Stimulated activated CD8-positive, alpha-beta memory T cell treated with anti-CD3 and anti-CD28 coated beads, Interleukin-12 subunit alpha, Interleukin-12 subunit beta, amount 100 ng/mL, for 24 hours (primary cell): Measurements from ENCODE around the gene PTPRR.

ENCODE experiments used
- DNase-seq: peaks from one replicate; pipeline ENCODE4 v3.0.0-alpha.2; 2020; ENCODE audit errors: extremely low read depth

PTPRR gene, protein sequence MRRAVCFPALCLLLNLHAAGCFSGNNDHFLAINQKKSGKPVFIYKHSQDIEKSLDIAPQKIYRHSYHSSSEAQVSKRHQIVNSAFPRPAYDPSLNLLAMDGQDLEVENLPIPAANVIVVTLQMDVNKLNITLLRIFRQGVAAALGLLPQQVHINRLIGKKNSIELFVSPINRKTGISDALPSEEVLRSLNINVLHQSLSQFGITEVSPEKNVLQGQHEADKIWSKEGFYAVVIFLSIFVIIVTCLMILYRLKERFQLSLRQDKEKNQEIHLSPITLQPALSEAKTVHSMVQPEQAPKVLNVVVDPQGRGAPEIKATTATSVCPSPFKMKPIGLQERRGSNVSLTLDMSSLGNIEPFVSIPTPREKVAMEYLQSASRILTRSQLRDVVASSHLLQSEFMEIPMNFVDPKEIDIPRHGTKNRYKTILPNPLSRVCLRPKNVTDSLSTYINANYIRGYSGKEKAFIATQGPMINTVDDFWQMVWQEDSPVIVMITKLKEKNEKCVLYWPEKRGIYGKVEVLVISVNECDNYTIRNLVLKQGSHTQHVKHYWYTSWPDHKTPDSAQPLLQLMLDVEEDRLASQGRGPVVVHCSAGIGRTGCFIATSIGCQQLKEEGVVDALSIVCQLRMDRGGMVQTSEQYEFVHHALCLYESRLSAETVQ

DNA sequence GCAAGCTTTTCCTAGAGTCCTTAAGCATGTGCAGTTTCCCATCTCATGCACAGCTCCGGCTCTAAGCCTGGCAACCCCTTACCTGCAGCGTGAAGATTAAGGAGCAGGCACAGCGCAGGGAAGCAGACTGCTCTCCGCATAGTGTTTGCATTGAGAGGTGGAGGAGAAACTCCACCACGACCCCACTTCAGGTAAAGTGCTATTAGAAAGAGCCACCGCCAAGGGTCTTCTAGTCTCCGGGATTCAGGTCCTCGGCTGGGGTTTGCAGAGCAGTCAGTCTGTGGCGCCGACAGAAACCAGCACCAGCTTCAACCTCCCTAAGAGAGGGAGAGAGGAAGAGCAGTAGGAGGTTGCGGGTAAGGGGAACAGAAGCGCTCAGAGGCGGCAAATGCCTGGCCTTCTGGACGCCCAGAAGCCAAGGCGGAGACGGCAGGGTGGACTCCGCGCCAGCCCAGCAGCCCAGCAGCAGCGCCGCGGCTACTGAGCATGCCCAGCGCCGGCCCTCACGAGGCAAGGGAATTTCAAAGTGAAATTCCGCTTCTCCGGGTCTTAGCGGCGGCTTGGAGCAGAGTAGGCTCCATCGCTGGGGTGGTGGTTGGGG is at the start of gene PTPRR:
Gene PTPRR, minus strand, starts transcription at position 488 of the 601 bp plus-strand sequence. Its CDS starts 348 bp downstream, at position 140.
- DNase-seq, result no peak

DNA sequence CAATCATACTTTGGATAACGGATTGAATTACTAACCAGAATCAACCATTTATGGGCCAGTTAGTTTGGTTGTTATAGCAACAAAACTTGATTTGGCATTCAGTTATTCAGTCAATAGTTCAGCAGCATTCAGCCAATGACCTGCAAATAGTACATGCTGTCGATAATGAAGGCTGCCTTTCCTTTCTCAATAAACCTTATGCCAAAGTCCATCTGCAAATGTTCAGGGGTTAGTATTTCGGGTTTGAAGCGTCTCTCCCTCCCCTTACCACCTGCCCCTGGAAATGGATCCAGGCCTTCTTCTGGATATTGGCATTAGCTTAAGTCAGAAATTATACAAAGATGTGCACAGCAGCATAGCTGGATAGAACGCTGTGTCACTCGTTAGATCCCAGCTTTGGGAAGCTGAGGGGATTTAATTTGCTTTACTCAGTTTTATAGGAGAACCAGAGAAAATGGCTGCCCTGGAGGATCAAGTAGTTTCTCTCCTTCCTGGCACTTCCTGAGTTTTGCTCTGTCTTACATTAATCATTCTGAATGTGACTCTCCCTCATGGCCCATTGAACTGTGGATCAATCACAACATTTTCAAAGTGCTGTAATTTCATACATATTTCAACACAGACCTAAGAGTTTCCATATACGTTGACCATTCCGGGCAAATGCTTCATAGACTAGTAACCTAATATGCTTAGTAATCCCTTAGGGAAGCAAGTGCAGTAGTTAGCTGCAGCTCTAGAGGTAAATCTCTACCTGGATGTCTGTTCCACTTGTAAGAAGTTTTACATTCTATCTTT is 46.7 kb upstream of the PTPRR start:
- DNase-seq, result no peak

DNA sequence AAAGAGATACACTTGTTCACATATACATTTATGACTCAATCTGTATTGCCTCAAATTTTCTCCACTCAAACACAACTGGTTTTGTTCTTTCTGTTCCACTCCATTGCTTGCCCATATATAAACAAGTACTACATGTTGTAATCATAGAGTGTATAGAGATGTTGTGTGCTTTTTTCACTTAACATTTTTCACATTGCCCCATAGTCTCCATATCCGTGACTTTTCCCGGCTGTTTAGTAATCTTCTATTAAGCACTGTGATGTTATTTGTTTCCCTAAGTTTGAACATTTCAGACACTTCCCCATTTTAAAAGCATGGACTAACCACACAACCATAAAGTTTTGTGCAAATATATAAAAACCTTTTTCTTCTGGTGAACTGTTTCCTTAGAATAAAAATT is 45.5 kb upstream of the PTPRR start:
- DNase-seq, result no peak

DNA sequence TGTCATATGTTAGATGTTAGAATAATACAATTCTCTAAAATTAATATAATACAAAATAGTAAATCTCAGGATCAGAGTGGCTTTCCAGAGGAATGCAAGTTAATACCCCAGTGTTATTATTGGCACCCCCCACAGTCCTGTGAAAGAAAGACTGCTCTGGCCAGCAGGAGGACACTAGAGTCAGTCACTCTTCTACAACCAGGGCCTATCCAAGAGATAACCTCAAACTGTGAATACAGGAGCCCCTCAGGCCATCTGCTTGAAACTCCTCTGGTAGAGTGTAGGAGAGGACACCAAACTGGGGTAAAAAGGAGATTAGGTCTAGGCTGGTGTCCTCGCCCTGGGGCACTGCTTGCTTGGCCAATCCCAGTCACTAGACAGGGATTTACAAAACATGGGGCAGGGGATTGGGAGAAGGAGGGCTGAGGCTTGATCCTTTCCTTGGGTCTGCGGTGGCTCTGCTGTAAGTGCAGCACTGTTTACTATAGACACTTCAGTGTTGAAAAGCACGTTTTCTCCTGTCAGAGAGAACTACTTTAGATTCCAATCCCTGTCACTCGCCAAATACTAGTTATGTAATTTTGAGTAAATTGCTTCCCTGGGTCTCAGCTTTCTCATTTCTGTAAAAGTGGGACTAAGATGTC is 44.5 kb upstream of the PTPRR start:
- no peak for DNase-seq

DNA sequence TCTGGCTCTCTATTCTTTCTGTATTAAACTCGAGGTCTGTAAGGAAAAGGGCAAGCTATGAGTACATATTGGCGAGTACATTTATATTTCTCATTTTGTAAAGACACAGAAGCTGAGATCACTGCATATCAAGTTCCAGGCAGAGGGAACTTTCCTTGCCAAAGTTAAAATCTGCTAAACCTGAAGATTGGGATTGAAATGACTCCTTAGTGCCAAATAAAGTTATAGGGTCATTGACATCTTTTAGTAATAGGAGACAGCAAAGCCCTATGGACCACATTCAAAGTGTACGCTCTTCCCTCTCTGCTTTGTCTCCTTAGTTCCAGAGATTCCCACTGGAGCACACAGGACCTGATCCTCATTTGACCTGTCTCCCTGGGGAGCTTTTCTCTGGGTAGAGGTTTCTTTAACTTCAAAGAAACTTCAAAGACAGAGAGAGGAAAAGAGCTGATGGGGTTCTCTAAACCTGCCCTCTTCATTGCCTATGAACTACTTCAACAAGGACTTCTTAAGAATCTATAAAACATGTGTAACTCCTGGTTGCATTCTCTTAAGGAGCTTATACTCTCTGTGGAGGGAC is 42.6 kb upstream of the PTPRR start:
- DNase-seq, result no peak

DNA sequence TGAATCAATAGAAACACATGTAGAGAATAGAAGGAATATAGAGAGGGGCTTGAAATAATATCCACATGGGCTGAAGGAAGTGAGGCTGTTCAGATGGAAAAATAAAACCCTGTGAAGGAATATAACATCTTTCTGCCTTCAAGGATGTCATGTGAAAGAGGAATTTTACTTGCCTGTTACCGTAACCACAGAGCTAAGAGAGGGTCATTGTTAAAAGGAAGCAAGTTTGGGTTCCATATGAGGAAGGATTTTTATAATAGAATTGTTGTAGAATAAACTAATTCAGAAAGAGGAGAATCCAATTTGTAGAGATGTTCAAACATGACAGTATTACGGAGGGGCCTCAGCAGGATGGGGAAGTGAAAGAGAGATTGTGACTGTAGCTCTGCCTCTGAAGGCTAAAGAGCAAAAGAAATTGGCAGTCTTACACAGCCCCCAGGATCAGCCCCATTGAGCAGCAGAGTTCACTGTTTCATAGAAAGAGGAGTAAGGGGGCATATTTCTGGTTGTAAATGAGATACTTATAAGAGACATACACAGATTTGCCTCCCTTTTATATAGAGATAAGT is 41.8 kb upstream of the PTPRR start:
- no peak for DNase-seq

DNA sequence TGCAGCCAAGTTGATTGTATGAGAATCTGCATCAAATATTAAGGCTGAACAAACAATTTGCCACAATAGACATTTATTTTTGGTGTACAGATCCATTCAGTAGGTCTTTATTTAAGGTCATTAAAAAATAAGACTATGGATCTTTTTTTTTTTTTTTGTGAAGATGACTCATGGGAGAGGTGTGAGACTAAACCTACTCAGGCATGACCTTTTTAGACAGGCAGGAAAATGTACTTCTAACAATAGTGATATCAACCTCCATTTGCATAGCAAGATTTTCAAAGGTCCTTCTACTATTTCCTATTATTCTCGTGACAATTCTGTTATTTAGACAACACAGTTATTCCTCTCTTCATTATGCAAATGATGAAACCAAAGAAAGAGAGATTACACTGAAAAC is 39.9 kb upstream of the PTPRR start:
- DNase-seq, result no peak

DNA sequence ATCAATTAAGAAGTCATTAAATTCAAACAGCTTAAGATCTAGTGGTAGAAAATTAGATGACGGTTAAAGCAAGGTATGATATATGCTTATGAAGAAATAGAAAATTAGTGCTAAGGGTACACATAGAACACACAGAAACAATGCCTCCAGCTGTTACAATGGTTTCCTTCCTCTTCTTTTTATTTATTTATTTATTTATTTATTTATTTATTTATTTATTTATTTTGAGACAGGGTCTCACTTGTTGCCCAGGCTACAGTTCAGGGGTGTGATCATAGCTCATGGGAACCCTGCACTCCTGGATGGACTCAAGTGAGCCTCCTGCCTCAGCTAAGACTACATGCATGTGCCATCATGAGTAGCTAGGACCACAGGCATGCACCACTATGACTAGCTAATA is 34.9 kb upstream of the PTPRR start:
- DNase-seq, result no peak

DNA sequence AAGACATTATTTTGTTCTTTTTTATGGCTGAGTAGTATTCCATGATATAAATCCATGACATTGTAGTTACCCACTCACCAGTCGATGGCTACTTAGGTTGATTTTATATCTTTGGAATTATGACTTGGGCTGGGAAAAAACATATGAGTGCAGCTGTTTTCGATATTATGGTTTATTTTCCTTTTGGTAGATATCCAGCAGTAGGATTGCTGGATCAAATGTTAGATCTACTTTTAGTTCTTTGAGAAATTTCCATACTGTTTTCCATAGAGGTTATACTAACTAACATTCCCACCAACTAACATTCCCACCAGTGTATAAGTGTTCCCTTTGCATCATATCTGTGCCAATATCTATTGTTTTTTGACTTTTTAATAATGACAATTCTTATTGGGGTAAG is 29.9 kb upstream of the PTPRR start:
- no peak for DNase-seq

DNA sequence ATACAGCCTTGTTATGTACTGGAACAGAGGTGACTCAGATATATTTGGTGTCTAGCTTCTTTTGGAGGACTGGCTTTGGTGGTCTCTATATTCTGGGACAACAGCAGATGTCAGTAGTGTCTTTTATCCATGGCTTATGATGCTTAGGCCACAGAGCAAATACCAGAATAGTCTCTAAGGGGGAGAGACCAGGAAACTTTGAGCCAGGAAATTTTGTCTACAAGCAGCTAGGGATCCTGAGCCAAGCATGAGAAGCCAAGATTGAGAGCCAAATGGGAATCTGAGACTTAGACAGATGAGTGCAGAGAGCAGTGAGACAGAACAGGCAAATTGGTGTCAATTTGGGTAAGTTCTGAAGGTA is 28.4 kb upstream of the PTPRR start:
- no peak for DNase-seq

DNA sequence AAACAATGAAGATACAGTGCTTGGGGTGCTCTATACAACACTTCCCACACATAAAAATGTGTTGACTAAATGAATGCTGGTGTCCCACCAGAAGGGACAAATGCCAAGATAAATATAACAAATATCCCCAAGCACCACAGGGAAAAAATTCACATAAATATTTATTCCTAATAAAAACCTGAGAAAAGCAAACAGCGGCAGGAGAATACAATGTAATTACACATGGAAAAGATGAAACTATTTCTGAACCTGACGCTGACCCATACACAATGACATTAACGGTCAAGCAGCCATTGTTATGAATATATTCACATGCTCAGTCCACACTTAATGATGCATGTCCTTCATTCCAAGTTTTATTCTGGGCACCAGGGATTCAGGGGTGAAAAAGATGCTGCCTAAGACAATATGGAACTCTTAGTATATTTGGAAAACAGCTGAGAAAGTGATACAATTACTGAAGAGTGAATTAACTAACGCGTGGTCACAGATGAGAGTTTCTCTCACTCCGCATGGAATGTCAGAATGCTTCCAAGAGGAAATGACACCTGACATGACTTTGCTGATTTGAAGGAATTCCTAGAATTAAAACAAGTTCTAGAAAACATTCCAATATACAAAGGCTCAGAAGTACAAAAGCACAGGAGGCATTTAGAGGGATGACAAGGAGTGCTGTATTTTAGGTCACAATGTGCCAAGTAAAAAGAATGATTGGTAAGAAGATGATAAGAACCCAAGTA is 27.9 kb upstream of the PTPRR start:
- no peak for DNase-seq

DNA sequence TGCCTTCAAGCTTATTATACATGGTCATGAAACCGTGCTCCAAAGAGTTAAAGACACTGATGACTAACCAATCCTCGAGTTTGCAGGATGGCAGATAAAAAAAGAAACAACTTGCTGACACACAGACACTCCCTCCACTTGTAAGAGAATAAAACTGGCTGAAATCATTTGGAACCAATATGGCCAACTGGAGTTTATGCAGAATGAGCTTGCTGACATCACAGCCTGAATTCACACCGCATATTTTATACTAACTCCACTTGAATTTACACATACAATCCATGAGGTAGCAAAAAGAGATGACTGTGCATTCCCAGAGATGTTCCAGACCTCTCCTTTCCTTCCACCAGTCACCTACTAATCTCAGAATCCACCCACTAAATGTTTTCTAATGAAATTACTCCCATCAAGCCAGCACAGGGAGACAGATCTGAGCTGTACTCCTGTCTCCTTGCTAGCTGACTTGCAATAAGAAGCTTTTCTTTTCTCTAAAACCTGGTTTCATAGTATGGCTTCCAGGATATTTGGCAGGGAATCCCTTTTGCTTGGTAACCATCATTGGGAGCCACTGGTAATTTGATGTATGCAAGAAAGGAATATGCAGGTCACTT is 15.8 kb upstream of the PTPRR start:
- no peak for DNase-seq

DNA sequence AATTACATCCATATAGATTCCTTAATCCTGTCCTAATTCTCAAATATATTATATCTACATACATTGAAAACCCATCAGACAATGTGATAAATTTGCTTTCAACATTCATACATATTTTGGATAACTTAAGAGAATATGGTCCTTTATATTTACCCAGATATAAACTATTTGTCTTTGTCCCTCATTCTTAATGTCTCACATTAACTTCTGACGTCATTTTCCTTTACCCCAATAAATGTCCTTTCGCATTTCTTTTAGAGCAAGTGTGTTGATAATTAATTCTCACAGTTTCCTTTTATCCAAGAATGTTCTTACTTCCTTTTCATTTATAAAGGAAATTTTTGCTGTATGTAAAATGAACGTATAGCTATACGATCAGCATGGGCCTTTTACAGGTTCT is 12.6 kb upstream of the PTPRR start:
- DNase-seq, result no peak

DNA sequence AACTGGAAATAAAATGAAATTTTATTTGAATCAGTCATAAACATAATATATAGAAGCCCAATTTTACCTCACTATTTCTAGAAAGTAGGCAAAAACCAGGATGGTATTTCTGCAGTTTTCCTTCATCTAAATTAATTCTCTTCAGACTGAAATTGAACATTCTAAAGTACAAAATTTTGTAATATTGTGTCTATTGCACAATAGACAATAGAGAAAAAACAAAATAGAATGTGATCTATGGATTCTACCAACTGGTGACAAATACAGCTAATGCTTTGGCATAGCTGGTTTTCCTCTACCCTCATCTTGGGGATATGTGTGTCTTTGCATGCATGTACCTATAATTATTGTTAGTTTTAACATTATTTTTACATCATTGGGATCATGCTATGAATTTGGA is 8.5 kb upstream of the PTPRR start:
- DNase-seq, result no peak

DNA sequence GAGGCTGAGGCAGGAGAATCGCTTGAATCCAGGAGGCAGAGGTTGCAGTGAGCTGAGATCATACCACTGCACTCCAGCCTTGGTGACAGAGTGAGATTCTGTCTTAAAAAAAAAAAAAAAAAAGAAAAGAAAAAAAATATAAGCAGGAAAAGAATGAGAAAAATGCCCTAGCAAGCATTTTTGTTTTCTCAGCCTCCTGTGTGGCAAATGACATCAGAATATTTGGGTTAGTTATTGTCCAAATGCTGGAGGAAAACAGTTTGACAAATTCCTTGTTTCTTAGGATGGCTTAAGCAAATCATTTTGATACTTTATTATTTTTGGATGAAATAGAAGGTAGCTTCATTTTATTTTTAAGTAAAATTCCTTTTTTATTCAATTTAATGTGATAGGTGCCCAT is 7.5 kb upstream of the PTPRR start:
- DNase-seq, result no peak

DNA sequence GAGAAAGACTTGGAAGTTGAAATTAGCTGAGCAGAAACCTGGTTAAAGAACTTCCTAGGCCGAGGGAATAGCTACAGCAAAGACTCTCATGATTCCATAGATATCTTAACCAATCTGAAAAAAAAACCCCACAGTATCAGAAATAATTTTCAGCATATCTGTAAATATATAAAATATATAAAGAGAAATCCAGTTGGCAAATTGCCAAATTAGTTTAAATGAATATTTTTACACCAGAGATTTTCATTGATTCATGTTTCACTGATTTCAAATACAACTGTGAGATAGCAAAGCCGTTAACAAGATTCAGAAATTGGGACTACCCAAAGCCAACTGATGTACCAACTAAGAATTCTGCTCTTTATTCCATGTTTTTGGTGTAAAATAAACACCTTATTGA is 6.8 kb upstream of the PTPRR start:
- DNase-seq, result no peak

DNA sequence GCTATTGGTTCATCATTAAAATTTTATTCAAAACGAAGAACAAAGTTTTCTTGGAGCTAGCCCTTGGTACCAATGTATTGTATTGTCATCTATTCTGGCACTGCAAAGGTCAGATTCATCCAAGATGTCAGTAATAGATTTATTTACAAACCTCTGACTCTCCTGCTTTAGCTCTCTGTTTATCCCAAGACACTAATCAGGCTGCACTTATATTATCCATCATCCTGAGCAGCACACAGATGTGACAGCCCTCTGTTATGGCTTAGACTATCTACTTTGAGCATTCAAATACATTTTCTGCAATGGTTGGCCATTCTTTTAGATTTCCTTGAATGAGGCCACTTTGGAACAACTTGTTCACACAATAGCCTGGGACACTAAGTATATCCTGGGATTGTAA is 5.0 kb upstream of the PTPRR start:
- DNase-seq, result no peak

DNA sequence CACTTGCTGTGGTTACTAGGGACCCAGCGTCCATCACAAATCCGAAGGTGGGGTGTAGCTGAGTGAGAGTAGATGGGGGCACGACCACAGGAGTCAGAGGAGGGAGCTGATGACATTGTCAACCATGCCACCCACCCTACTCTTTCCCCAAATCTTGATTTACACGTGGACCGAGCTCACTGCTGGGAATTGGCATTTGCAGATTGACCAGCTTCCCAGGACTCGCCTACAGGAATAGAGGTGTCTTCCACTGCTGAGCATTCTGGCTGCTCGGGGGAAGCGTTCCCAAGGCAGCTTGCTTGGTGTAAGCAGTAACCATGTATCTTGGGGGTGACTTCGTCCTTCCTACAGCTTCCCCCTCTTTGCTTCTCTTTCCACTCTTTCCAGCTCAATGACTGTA is 353 bp upstream of the PTPRR start:
- no peak for DNase-seq

DNA sequence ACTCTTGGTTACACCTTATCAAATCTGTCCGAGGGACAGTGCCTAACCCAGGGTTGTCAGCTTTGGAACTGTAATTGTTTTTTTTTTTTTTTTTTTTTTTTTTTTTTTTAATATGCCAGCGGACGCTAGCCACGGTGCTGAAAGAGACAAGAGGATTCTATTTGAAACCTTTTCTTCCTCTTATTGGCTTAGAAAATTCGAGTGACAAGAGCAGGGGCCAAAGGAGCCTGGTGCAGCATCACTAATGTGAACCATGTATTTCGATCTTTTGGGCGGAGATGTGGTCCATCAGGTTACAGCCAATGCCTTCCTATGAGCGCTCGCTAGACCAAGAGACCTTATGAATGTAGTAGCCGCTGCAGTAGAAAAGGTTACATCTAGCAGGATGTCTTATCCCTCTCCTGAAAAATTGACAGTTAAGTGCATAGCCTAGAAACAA is 922 bp downstream of the PTPRR start:
- no peak for DNase-seq

DNA sequence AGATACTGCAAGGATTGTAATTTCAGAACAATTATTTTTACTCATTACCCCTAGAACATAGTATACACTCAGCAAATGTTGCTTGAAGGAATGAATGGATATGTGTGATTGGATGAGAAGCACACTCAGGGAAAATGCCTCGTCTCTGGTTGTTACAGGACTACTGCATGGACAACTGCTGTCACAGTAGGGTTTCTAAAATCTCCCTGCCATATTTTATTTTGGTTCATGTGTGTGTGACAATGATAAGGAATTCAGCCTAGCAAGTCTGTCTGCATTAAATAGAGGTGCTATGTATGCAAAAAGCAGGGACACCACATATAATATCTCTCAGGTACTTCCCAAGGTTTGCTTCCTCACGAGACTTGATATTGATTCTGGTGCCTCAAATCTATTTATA is 1.4 kb downstream of the PTPRR start:
- DNase-seq, result no peak
